Stimulated activated naive CD8-positive, alpha-beta T cell treated with anti-CD3 and anti-CD28 coated beads, Interleukin-15, Interleukin-2, amounts not matched to agents 100 ng/mL and 50 ng/mL, for 24 hours (primary cell): ENCODE results near the gene COL2A1.
A peak's percentile ranks its signal among the peaks of the same experiment; 100 is the strongest.
"Not testable (repeated sequence)": the region's sequence is repeated elsewhere in the genome, so short reads cannot be mapped to it uniquely, and the experiment has no call there.

ENCODE experiments used
- H3K27ac Mint-ChIP-seq: one replicate; pipeline ENCODE4 v1.8.0; 2021; ENCODE audit warnings: mild to moderate bottlenecking, mixed read lengths
- H3K27me3 Mint-ChIP-seq: one replicate; pipeline ENCODE4 v1.8.0; 2021; ENCODE audit warnings: mixed read lengths
- H3K36me3 Mint-ChIP-seq: one replicate; pipeline ENCODE4 v1.8.0; 2021; ENCODE audit warnings: low read depth, mixed read lengths
- H3K4me1 Mint-ChIP-seq: one replicate; pipeline ENCODE4 v1.8.0; 2021; ENCODE audit warnings: low read depth, mixed read lengths
- H3K4me3 Mint-ChIP-seq: one replicate; pipeline ENCODE4 v1.8.0; 2021; ENCODE audit warnings: mild to moderate bottlenecking, mixed read lengths
- H3K9me3 Mint-ChIP-seq: one replicate; pipeline ENCODE4 v1.8.0; 2021; ENCODE audit warnings: mixed read lengths

Gene COL2A1

GRCh38 chr12:47969845-47970244 lies 34.4 kb downstream of the COL2A1 start:
- Mint-ChIP-seq H3K4me1 (peaks cover 10% of the 10 kb centered on the region), H3K36me3 (peaks cover 47% of the 10 kb centered on the region), H3K27ac (no peak overlapping the region), H3K27me3 (no peaks in the 10 kb centered on the region), H3K4me3 (no peak overlapping the region), H3K9me3 (no peaks in the 10 kb centered on the region)

- peaks cover 56% of the 10 kb centered on the region for H3K36me3 Mint-ChIP-seq
- H3K4me3 Mint-ChIP-seq: no peak overlapping the region
- H3K9me3 Mint-ChIP-seq: no peaks in the 10 kb centered on the region
- peaks cover 5% of the 10 kb centered on the region for H3K27me3 Mint-ChIP-seq
- no peak overlapping the region for H3K27ac Mint-ChIP-seq
- peaks cover 24% of the 10 kb centered on the region for H3K4me1 Mint-ChIP-seq
Observed at GRCh38 chr12:47967461-47968321, 36.6 kb downstream of the COL2A1 start.

GRCh38 chr12:47965581-47965980 lies 38.7 kb downstream of the COL2A1 start:
- Mint-ChIP-seq H3K36me3 (peaks cover 56% of the 10 kb centered on the region), H3K27ac (no peak overlapping the region)

GRCh38 chr12:47964106-47964728 lies 40.1 kb downstream of the COL2A1 start:
- Mint-ChIP-seq H3K36me3 (peaks cover 49% of the 10 kb centered on the region), H3K27me3 (peaks cover 35% of the 10 kb centered on the region), H3K27ac (peak overlapping the region; percentile 93), H3K4me3 (peak overlapping the region; percentile 98), H3K4me1 (peaks cover 27% of the 10 kb centered on the region), H3K9me3 (no peaks in the 10 kb centered on the region)

More at GRCh38 chr12:47965581-47965980, 38.7 kb downstream of the COL2A1 start:
- Mint-ChIP-seq H3K4me3 (peak overlapping the region; percentile 25), H3K27me3 (peaks cover 21% of the 10 kb centered on the region), H3K9me3 (no peaks in the 10 kb centered on the region), H3K4me1 (peaks cover 27% of the 10 kb centered on the region)

GRCh38 chr12:47963340-47964040 lies 40.8 kb downstream of the COL2A1 start, which contains the start of gene TMEM106C:
TSS of gene TMEM106C (plus strand) at chr12:47963596. CDS start at chr12:47964237, 641 bp downstream.
- Mint-ChIP-seq H3K36me3 (peaks cover 43% of the 10 kb centered on the region), H3K4me3 (peak within 1 kb of the TSS; percentile 98), H3K27ac (peak within 1 kb of the TSS; percentile 93), H3K4me1 (peaks cover 27% of the 10 kb centered on the region), H3K27me3 (peaks cover 35% of the 10 kb centered on the region), H3K9me3 (no peaks in the 10 kb centered on the region)

- H3K4me3 Mint-ChIP-seq: no peak overlapping the region
Observed at GRCh38 chr12:47962198-47962597, 42.1 kb downstream of the COL2A1 start.

GRCh38 chr12:47957671-47958070 lies 46.6 kb downstream of the COL2A1 start:
- H3K27me3 Mint-ChIP-seq: peaks cover 38% of the 10 kb centered on the region
- H3K9me3 Mint-ChIP-seq, H3K27ac Mint-ChIP-seq, H3K36me3 Mint-ChIP-seq, H3K4me3 Mint-ChIP-seq, H3K4me1 Mint-ChIP-seq: not testable (repeated sequence)

More at GRCh38 chr12:47962198-47962597, 42.1 kb downstream of the COL2A1 start:
- H3K36me3 Mint-ChIP-seq: peaks cover 30% of the 10 kb centered on the region
- no peak overlapping the region for H3K27ac Mint-ChIP-seq
- peaks cover 27% of the 10 kb centered on the region for H3K4me1 Mint-ChIP-seq
- no peaks in the 10 kb centered on the region for H3K9me3 Mint-ChIP-seq
- H3K27me3 Mint-ChIP-seq: peaks cover 35% of the 10 kb centered on the region

- Mint-ChIP-seq H3K4me3 (no peak overlapping the region), H3K27me3 (peaks cover 22% of the 10 kb centered on the region), H3K27ac (no peak overlapping the region), H3K4me1 (no peaks in the 10 kb centered on the region), H3K9me3 (no peaks in the 10 kb centered on the region), H3K36me3 (no peaks in the 10 kb centered on the region)
Observed at GRCh38 chr12:47955059-47955458, 49.2 kb downstream of the COL2A1 start.

GRCh38 chr12:47954467-47955045 lies 49.7 kb downstream of the COL2A1 start:
- no peaks in the 10 kb centered on the region for H3K36me3 Mint-ChIP-seq
- no peaks in the 10 kb centered on the region for H3K4me1 Mint-ChIP-seq
- no peaks in the 10 kb centered on the region for H3K9me3 Mint-ChIP-seq
- no peak overlapping the region for H3K27ac Mint-ChIP-seq
- H3K4me3 Mint-ChIP-seq: no peak overlapping the region
- H3K27me3 Mint-ChIP-seq: peaks cover 17% of the 10 kb centered on the region

- peaks cover 13% of the 10 kb centered on the region for H3K27me3 Mint-ChIP-seq
- no peaks in the 10 kb centered on the region for H3K9me3 Mint-ChIP-seq
- H3K4me3 Mint-ChIP-seq: no peak overlapping the region
- no peaks in the 10 kb centered on the region for H3K4me1 Mint-ChIP-seq
- no peaks in the 10 kb centered on the region for H3K36me3 Mint-ChIP-seq
- H3K27ac Mint-ChIP-seq: no peak overlapping the region
Observed at GRCh38 chr12:47954058-47954457, 50.2 kb downstream of the COL2A1 start.

GRCh38 chr12:47950856-47951468 lies 53.3 kb downstream of the COL2A1 start:
- H3K36me3 Mint-ChIP-seq: no peaks in the 10 kb centered on the region

GRCh38 chr12:47949441-47950341 lies 54.6 kb downstream of the COL2A1 start:
- Mint-ChIP-seq H3K36me3 (no peaks in the 10 kb centered on the region), H3K27me3 (peaks cover 11% of the 10 kb centered on the region), H3K9me3 (no peaks in the 10 kb centered on the region), H3K27ac (no peak overlapping the region), H3K4me3 (no peak overlapping the region), H3K4me1 (peaks cover 3% of the 10 kb centered on the region)

More at GRCh38 chr12:47950856-47951468, 53.3 kb downstream of the COL2A1 start:
- Mint-ChIP-seq H3K27me3 (peaks cover 11% of the 10 kb centered on the region), H3K27ac (no peak overlapping the region), H3K4me3 (no peak overlapping the region), H3K9me3 (no peaks in the 10 kb centered on the region), H3K4me1 (peaks cover 3% of the 10 kb centered on the region)

GRCh38 chr12:47947341-47947740 lies 56.9 kb downstream of the COL2A1 start:
- no peaks in the 10 kb centered on the region for H3K36me3 Mint-ChIP-seq
- no peak overlapping the region for H3K4me3 Mint-ChIP-seq
- peaks cover 3% of the 10 kb centered on the region for H3K4me1 Mint-ChIP-seq
- peaks cover 17% of the 10 kb centered on the region for H3K27me3 Mint-ChIP-seq
- no peaks in the 10 kb centered on the region for H3K9me3 Mint-ChIP-seq
- H3K27ac Mint-ChIP-seq: no peak overlapping the region
